ENCODE measurements around the gene VTCN1. TPM values are rescaled to one million over a fixed set of nuclear protein-coding genes. Genes with fewer than 3 reads are reported as not detected.

Gene VTCN1
- total and polyA plus RNA-seq, 2 of the 13 experiments (the other 11 are each of a cell fraction or from before 2014, with no cell fraction given), result not detected

DNA sequence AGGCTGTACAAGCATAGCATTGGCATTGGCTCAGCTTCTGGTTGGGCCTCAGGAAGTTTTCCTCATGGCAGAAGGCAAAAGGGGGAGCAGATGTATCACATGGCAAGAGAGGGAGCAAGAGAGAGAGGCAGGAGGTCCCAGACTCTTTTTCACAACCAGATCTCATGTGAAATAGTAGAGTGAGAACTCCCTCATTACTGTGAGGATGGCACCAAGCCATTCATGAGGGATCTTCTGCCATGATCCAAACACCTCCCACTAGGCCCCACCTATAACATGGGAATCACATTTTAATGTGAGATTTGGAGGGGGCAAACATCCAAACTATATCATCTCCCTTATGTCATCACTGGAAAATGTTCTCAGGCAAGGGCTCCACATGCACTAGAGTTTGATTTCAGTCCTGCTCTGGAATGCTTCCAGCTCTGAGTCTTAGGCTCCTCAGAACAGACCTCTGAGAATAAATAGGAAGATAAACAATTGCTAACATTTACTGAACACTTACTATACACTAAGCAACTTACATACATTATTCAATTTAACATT is 39.4 kb upstream of the VTCN1 start:
- H3K9me3 ChIP-seq (ENCODE audit: low read length), result no peaks in the 10 kb centered on the region
- BruUV-seq (replicated peaks), result no TSS peak
- no peak overlapping the region for H3K4me2 ChIP-seq (ENCODE audit: low read depth, low read length)
- intact Hi-C loops (cut with micrococcal nuclease; ENCODE audit: unreplicated experiment) (no loop called here), in situ Hi-C loops (cut with HindIII; ENCODE audit: extremely low pct_ligation_motif_present, low pct_unique_long_range_greater_than_20kb) (no loop called here)
- no peak overlapping the region for H2AFZ ChIP-seq (ENCODE audit: low read length)
- no peaks in the 10 kb centered on the region for H3K36me3 ChIP-seq (replicated peaks in 1 of 2; ENCODE audit: control insufficient read depth in 1 of 2, insufficient read depth in 2 of 2, low read length in 2 of 2)
- no peaks in the 10 kb centered on the region for H4K20me1 ChIP-seq (ENCODE audit: insufficient read depth, low read length)
- no peaks in the 10 kb centered on the region for H3K4me1 ChIP-seq (ENCODE audit: insufficient read depth, low read length)
- no peaks in the 10 kb centered on the region for H3K79me2 ChIP-seq (ENCODE audit: insufficient read depth, low read length)
- no peak for DNase-seq (ENCODE audit: low spot score)
- H3K27me3 ChIP-seq (ENCODE audit: control insufficient read depth in 1 of 2, insufficient read depth in 2 of 2, low read length in 2 of 2), result no peaks in the 10 kb centered on the region
- CTCF ChIA-PET (ENCODE audit: low intra/inter-chr PET ratio, low total read pairs), result no interaction called here
- H3K9ac ChIP-seq (ENCODE audit: insufficient read depth, low read depth, low read length), result no peak overlapping the region
- ATAC-seq, result no peak
- H3K27ac ChIP-seq (ENCODE audit: extremely low read length, insufficient read depth, low read length), result no peak overlapping the region
- no peak overlapping the region for H3K4me3 ChIP-seq (replicated peaks in 1 of 3; ENCODE audit: insufficient read depth in 1 of 3, low read depth in 2 of 3, low read length in 3 of 3)
- POLR2A ChIA-PET, result no interaction called here
- FAIRE-seq, result no peak
- no peak for TF ChIP-seq NR2F2 (IDR thresholded peaks at IDR 0.05; ENCODE audit: borderline replicate concordance, low read depth)
- no peak for TF ChIP-seq ZNF670 (CRISPR knock-in tag; IDR thresholded peaks at IDR 0.05; ENCODE audit: borderline replicate concordance)
- TF ChIP-seq ZNF331 (CRISPR knock-in tag; IDR thresholded peaks at IDR 0.05), result no peak
- TF ChIP-seq NFE2 (CRISPR knock-in tag; IDR thresholded peaks at IDR 0.05), result no peak
- no peak for TF ChIP-seq ZNF24 (IDR thresholded peaks at IDR 0.05)
- TF ChIP-seq, protein P1, sequence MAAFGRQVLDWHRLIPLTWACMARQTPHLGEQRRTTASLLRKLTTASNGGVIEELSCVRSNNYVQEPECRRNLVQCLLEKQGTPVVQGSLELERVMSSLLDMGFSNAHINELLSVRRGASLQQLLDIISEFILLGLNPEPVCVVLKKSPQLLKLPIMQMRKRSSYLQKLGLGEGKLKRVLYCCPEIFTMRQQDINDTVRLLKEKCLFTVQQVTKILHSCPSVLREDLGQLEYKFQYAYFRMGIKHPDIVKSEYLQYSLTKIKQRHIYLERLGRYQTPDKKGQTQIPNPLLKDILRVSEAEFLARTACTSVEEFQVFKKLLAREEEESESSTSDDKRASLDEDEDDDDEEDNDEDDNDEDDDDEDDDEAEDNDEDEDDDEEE (CRISPR knock-in tag; IDR thresholded peaks at IDR 0.05), result no peak
- no peak for TF ChIP-seq POLR2G (IDR thresholded peaks at IDR 0.05; ENCODE audit: low read depth, low read length)
- TF ChIP-seq, protein P2, sequence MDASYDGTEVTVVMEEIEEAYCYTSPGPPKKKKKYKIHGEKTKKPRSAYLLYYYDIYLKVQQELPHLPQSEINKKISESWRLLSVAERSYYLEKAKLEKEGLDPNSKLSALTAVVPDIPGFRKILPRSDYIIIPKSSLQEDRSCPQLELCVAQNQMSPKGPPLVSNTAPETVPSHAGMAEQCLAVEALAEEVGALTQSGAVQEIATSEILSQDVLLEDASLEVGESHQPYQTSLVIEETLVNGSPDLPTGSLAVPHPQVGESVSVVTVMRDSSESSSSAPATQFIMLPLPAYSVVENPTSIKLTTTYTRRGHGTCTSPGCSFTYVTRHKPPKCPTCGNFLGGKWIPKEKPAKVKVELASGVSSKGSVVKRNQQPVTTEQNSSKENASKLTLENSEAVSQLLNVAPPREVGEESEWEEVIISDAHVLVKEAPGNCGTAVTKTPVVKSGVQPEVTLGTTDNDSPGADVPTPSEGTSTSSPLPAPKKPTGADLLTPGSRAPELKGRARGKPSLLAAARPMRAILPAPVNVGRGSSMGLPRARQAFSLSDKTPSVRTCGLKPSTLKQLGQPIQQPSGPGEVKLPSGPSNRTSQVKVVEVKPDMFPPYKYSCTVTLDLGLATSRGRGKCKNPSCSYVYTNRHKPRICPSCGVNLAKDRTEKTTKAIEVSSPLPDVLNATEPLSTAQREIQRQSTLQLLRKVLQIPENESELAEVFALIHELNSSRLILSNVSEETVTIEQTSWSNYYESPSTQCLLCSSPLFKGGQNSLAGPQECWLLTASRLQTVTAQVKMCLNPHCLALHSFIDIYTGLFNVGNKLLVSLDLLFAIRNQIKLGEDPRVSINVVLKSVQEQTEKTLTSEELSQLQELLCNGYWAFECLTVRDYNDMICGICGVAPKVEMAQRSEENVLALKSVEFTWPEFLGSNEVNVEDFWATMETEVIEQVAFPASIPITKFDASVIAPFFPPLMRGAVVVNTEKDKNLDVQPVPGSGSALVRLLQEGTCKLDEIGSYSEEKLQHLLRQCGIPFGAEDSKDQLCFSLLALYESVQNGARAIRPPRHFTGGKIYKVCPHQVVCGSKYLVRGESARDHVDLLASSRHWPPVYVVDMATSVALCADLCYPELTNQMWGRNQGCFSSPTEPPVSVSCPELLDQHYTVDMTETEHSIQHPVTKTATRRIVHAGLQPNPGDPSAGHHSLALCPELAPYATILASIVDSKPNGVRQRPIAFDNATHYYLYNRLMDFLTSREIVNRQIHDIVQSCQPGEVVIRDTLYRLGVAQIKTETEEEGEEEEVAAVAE (CRISPR knock-in tag; IDR thresholded peaks at IDR 0.05; ENCODE audit: borderline replicate concordance), result no peak
- no peak for TF ChIP-seq SYNCRIP (IDR thresholded peaks at IDR 0.05; ENCODE audit: insufficient read depth, low read depth, low read length)
- no peak for TF ChIP-seq SP1 (IDR thresholded peaks at IDR 0.05)
- TF ChIP-seq SP1 (CRISPR knock-in tag; IDR thresholded peaks at IDR 0.05), result no peak
- TF ChIP-seq MTF1 (CRISPR knock-in tag; IDR thresholded peaks at IDR 0.05), result no peak
- TF ChIP-seq MIER2 (CRISPR knock-in tag; IDR thresholded peaks at IDR 0.05), result no peak
- no peak for TF ChIP-seq ZNF451 (CRISPR knock-in tag; IDR thresholded peaks at IDR 0.05)
- no peak for TF ChIP-seq SMC3 (IDR thresholded peaks at IDR 0.05; ENCODE audit: low read length)

Data from HepG2 (cell line).